Osteoblast (primary cell): Measurements from ENCODE around the gene ZFHX3. TPM values are rescaled to one million over a fixed set of nuclear protein-coding genes. Genes with fewer than 3 reads are reported as not detected.

Experiments
- DNase-seq: peaks from one replicate; pipeline ENCODE4 v3.0.0; 2011; ENCODE audit warnings: low spot score, mixed read lengths; ENCODE audit not compliant: insufficient read length; ENCODE audit errors: missing footprints
- H2AFZ ChIP-seq: 2 replicates; pipeline ENCODE4 v1.6.0; 2011; ENCODE audit warnings: mild to moderate bottlenecking, low read length
- H3K27ac ChIP-seq: 2 replicates; pipeline ENCODE4 v1.5.1; 2011; ENCODE audit warnings: mild to moderate bottlenecking, low read depth, low read length, moderate library complexity
- H3K27me3 ChIP-seq: 2 replicates; pipeline ENCODE4 v1.6.0; 2012; ENCODE audit warnings: mild to moderate bottlenecking, control low read depth, inconsistent platforms, low read length, moderate library complexity; ENCODE audit not compliant: insufficient read depth
- H3K36me3 ChIP-seq: 2 replicates; pipeline ENCODE4 v1.5.1; 2011; ENCODE audit warnings: mild to moderate bottlenecking, low read length, control low read depth, moderate library complexity; ENCODE audit not compliant: insufficient read depth
- H3K4me1 ChIP-seq: 2 replicates; pipeline ENCODE4 v1.5.1; 2011; ENCODE audit warnings: mild to moderate bottlenecking, low read length, control low read depth, moderate library complexity; ENCODE audit not compliant: insufficient read depth
- H3K4me2 ChIP-seq: 2 replicates; pipeline ENCODE4 v1.6.0; 2011; ENCODE audit warnings: mild to moderate bottlenecking, low read length; ENCODE audit not compliant: insufficient read depth
- H3K4me3 ChIP-seq: fragments of 200-600 bp; sonication (generic); 3 replicates; pipeline ENCODE4 v1.5.1; 2012; ENCODE audit warnings: mild to moderate bottlenecking, low read length, inconsistent platforms; ENCODE audit not compliant: insufficient read depth
- H3K79me2 ChIP-seq: 2 replicates; pipeline ENCODE4 v1.6.0; 2012; ENCODE audit warnings: mild to moderate bottlenecking, low read length, control low read depth, inconsistent platforms; ENCODE audit not compliant: insufficient read depth
- H3K9me3 ChIP-seq: 2 replicates; pipeline ENCODE4 v1.5.1; 2011; ENCODE audit warnings: low read depth, low read length, control low read depth
- H4K20me1 ChIP-seq: 2 replicates; pipeline ENCODE4 v1.6.0; 2012; ENCODE audit warnings: mild to moderate bottlenecking, low read length, control low read depth; ENCODE audit not compliant: insufficient read depth
- CTCF ChIP-seq: IDR thresholded peaks from 2 replicates; pipeline ENCODE4 v1.5.1; 2011; ENCODE audit warnings: mild to moderate bottlenecking, low read depth, low read length, moderate library complexity; ENCODE audit errors: extremely low read depth
- total RNA-seq: library from RNA; depleted of rRNA; stranded (reverse); fragments of >200 nt; gene quantifications from 2 replicates; pipeline ENCODE4 v1.2.3, GENCODE V29; 2012

ZFHX3 gene
- total RNA-seq, 1 donor, result 14.5 TPM

GRCh38 chr16:72985995-72986394, 61.9 kb downstream of the ZFHX3 start:
- no peak overlapping the region for H3K4me3 ChIP-seq
- no peak for TF ChIP-seq CTCF
- H2AFZ ChIP-seq, result no peak overlapping the region
- peaks cover 32% of the 10 kb centered on the region for H4K20me1 ChIP-seq
- no peaks in the 10 kb centered on the region for H3K27me3 ChIP-seq
- peaks cover 84% of the 10 kb centered on the region for H3K79me2 ChIP-seq
- H3K36me3 ChIP-seq, result no peaks in the 10 kb centered on the region
- DNase-seq, result no peak
- peak overlapping the region; percentile 66 for H3K27ac ChIP-seq
- peaks cover 39% of the 10 kb centered on the region for H3K4me1 ChIP-seq
- H3K4me2 ChIP-seq, result peak overlapping the region; percentile 62
- H3K9me3 ChIP-seq, result no peaks in the 10 kb centered on the region

- Histone ChIP-seq H4K20me1 (peaks cover 36% of the 10 kb centered on the region), H3K27ac (peak overlapping the region; percentile 66), H3K36me3 (no peaks in the 10 kb centered on the region), H3K4me2 (peak overlapping the region; percentile 62), H3K4me3 (no peak overlapping the region), H3K4me1 (peaks cover 32% of the 10 kb centered on the region), H3K9me3 (no peaks in the 10 kb centered on the region), H2AFZ (no peak overlapping the region), H3K79me2 (peaks cover 85% of the 10 kb centered on the region), H3K27me3 (no peaks in the 10 kb centered on the region)
- TF ChIP-seq CTCF, result no peak
- peak; percentile 74 for DNase-seq
Observed at GRCh38 chr16:72985148-72985941, 62.6 kb downstream of the ZFHX3 start.

GRCh38 chr16:72983728-72984350, 64.1 kb downstream of the ZFHX3 start:
- H3K27ac ChIP-seq, result no peak overlapping the region
- no peaks in the 10 kb centered on the region for H3K9me3 ChIP-seq
- H4K20me1 ChIP-seq, result peaks cover 46% of the 10 kb centered on the region
- H2AFZ ChIP-seq, result no peak overlapping the region
- no peaks in the 10 kb centered on the region for H3K27me3 ChIP-seq
- no peak for DNase-seq
- H3K4me2 ChIP-seq, result no peak overlapping the region
- TF ChIP-seq CTCF, result no peak
- peaks cover 98% of the 10 kb centered on the region for H3K79me2 ChIP-seq
- no peak overlapping the region for H3K4me3 ChIP-seq
- H3K36me3 ChIP-seq, result no peaks in the 10 kb centered on the region
- peaks cover 17% of the 10 kb centered on the region for H3K4me1 ChIP-seq

- Histone ChIP-seq H3K27me3 (no peaks in the 10 kb centered on the region), H3K9me3 (no peaks in the 10 kb centered on the region), H3K4me1 (peaks cover 15% of the 10 kb centered on the region), H4K20me1 (peaks cover 45% of the 10 kb centered on the region), H3K36me3 (no peaks in the 10 kb centered on the region), H3K27ac (no peak overlapping the region), H3K79me2 (peaks cover 98% of the 10 kb centered on the region), H3K4me3 (no peak overlapping the region), H3K4me2 (no peak overlapping the region), H2AFZ (no peak overlapping the region)
- no peak for TF ChIP-seq CTCF
- DNase-seq, result no peak
Observed at GRCh38 chr16:72983241-72983640, 64.7 kb downstream of the ZFHX3 start.
